HG03571 (cell line): ENCODE measurements around the gene HORMAD1.
"Not testable (repeated sequence)": the region's sequence is repeated elsewhere in the genome, so short reads cannot be mapped to it uniquely, and the experiment has no call there.

ENCODE experiments used
- ATAC-seq: cut with Tn5 transposase; IDR thresholded peaks from one replicate; pipeline ENCODE4 v1.9.1; 2021; ENCODE audit not compliant: unreplicated experiment

The HORMAD1 gene

DNA sequence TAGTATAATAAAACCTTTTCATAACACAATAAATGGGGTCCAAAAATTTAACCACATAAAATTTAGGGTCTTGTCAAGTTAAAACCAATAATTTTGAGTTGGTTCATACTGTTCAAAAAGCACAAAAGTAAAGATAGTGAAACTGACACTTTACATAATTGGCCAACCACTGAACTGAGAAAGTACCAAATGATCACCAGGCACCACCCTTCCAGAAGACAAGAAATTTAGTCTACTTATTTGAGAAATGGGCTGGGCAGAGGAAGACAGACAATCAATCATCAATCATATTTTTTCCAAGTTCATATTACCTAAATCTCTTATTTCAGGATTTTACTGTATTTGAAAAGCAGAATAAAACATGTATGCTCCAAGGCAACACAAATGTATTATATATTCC is 17.3 kb downstream of the HORMAD1 start:
- ATAC-seq = no peak

GRCh38 chr1:150696995-150697927 is 23.4 kb downstream of the HORMAD1 start, which contains the start of gene GOLPH3L:
Gene GOLPH3L, minus strand, starts transcription at chr1:150697154. Its CDS starts 2,316 bp downstream, at chr1:150694838.
- ATAC-seq = peak; percentile 99

DNA sequence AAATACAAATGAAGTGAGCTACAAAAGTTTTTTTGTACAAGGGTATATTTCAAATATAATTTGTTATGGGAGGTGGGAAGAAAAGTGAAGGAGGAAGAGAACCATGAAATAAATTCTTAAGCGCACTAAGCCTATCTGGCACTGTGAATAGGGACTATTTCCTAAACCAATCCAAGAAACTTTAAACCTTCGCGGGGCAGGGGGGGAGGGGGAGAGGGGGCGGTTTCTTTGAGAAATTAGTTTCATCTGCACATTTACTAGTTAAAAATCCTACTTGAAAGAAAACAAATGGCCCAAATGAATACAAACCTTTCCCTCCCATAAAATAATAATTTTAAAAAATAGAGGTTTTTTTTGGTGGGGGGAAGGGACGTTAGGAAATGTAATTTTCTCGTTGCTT is 24.1 kb downstream of the HORMAD1 start:
- ATAC-seq = no peak

GRCh38 chr1:150696162-150696561 is 24.5 kb downstream of the HORMAD1 start:
- ATAC-seq = no peak

- ATAC-seq = no peak
These were observed 25.1 kb downstream of the HORMAD1 start for GRCh38 chr1:150695561-150695960.

- ATAC-seq = no peak
These were observed 28.0 kb downstream of the HORMAD1 start for GRCh38 chr1:150692720-150693119.

DNA sequence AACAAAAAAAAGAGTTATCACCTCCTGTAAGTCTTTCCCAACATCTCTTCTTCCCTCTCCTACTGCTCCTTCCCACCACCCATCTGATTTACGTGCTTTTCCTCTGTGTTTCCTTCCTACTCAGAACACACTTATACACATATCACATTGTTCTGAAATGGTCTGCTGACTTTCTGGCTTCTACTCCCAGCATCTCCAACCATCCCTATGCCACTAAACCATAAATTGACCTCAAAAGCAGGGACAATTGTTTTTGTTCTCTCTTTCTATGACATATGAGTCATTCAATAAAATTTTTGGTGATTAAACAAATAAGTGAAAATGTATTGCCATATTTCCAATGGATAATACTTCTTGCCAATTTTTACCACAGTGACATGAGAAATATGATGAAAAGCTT is 31.9 kb downstream of the HORMAD1 start:
- ATAC-seq = no peak

DNA sequence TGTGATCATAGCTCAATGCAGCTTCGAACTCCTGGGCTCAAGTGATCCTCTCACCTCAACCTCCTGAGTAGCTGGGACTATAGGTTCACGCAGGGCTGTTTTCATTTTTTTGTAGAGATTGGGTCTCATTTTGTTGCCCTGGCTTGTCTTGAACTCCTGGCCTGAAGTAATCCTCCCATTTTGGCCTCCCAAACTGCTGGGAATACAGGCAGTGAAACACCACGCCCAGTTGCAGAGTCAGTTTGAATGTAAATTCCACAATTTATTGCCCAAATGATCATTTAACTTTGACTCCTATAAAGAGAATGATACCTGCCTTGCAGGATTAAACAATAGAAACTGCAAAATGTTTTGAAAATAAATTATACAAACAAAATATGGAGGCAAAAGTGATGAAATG is 34.4 kb downstream of the HORMAD1 start:
- no peak for ATAC-seq

- ATAC-seq = no peak
These were observed 36.8 kb downstream of the HORMAD1 start for GRCh38 chr1:150683914-150684313.

DNA sequence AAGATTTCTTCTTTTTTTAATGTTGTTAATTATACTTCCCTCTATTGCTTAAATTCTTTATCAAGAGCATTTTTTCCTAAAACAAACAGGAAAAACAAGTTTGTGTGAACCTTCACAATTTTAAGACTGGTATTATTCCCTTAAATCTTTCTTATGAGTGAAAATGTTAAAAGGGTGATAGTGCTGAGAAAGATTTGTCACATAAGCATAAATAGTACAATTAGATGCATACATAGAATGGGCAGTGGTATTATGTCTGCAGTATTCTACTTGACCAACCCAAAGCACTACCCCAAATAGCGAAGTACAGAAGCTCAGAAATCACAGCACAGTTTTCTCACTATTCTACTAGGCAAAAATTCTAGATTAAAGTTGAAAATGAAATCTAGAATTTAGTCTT is 41.7 kb downstream of the HORMAD1 start:
- no peak for ATAC-seq

DNA sequence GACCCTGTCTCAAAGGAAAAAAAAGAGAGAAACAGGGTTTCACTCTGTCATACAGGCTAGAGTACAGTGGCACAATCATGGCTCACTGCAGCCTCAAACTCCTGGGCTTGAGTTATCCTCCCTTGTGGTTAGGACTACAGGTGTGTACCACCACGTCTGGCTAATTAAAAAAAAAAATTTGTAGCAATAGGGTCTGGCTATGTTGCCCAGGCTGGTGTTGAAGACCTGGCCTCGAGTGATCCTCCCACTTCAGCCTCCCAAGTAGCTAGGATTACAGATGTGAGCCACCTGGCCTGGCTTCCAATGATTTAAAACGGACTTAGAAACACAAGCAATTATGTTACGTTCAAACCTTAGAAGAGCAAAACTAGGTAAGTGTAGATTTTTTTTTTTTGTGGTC is 45.8 kb downstream of the HORMAD1 start:
- no peak for ATAC-seq

- no peak for ATAC-seq
These were observed 57.4 kb downstream of the HORMAD1 start for GRCh38 chr1:150663321-150663720.

DNA sequence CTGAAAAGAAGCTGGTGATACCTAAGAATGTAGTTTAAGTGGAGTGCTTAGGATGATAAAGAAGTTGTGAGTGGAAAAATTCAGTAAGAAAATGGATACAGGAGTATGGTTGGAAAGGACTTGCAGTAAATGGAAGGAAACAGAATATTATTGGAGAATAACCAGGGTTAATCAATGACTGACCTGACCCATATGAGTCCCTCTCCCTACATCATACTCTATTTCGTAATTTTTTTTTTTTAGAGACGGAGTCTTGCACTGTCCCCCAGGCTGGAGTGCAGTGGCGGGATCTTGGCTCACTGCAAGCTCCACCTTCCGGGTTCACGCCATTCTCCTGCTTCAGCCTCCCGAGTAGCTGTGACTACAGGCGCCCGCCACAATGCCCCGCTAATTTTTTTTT is 57.9 kb downstream of the HORMAD1 start:
- no peak for ATAC-seq

DNA sequence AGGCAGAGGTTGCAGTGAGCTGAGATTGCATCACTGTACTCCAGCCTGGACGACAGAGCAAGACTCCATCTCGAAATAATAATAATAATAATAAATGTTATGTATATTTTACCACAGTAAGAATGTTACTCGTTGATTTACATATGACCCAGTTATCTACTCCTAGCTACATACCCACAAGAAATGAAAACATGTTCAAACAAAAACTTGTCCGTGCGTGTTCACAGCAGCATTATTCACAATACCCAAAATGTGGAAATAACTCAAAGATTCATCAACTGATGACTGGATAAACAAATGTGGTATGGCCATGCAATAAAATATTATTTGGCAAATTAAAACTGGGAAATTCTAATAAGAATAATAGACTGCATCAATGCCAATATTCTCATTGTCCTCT is 59.5 kb downstream of the HORMAD1 start:
- ATAC-seq = no peak

DNA sequence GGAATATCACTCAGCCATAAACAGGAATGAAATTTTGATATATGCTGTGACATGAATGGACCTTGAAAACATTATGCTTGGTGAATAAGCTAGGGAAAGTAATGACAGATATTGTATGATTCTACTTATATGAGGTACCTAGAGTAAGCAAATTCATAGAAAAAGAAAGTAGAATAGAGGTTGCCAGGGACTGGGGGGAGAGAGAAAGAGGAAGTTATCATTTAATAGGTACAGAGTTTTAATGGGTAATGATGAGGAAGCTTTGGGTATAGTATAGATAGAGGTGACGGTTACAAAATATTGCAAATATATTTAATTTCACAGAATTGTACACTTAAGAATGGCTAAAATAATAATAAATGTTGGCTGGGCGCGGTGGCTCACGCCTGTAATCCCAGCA is 60.1 kb downstream of the HORMAD1 start:
- no peak for ATAC-seq

- ATAC-seq = not testable (repeated sequence)
These were observed 63.6 kb downstream of the HORMAD1 start for GRCh38 chr1:150657064-150657463.

- ATAC-seq = not testable (repeated sequence)
These were observed 66.1 kb downstream of the HORMAD1 start for GRCh38 chr1:150654635-150655034.

DNA sequence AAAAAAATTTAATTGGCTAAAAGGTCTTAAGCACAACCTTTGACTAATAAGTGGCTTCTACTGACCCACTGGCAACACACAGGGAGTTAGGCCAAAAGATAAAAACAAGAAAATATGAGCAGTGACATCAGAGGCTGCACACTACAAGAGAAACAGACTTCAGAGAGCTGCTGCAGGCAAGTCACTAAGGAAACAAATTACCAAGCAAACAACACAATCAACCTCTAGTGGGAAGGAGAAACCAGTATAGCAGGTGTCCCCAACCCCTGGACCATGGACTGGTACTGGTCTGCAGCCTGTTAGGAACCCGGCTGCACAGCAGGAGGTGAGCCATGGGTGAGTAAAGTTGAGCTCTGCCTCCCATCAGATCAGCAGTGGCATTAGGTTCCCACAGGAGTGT is 70.5 kb downstream of the HORMAD1 start:
- no peak for ATAC-seq

- ATAC-seq = no peak
These were observed 71.1 kb downstream of the HORMAD1 start for GRCh38 chr1:150649441-150650075.
